Measurements from ENCODE around the gene BACE1-AS. TPM values are rescaled to one million over a fixed set of nuclear protein-coding genes. Genes with fewer than 3 reads are reported as not detected.
A peak's percentile ranks its signal among the peaks of the same experiment; 100 is the strongest.
"Not testable (repeated sequence)": the region's sequence is repeated elsewhere in the genome, so short reads cannot be mapped to it uniquely, and the experiment has no call there.

The BACE1-AS gene
- total RNA-seq, 4 donors from 2014 or later, result 0.88 to 39.7 (median 12.0) TPM

DNA sequence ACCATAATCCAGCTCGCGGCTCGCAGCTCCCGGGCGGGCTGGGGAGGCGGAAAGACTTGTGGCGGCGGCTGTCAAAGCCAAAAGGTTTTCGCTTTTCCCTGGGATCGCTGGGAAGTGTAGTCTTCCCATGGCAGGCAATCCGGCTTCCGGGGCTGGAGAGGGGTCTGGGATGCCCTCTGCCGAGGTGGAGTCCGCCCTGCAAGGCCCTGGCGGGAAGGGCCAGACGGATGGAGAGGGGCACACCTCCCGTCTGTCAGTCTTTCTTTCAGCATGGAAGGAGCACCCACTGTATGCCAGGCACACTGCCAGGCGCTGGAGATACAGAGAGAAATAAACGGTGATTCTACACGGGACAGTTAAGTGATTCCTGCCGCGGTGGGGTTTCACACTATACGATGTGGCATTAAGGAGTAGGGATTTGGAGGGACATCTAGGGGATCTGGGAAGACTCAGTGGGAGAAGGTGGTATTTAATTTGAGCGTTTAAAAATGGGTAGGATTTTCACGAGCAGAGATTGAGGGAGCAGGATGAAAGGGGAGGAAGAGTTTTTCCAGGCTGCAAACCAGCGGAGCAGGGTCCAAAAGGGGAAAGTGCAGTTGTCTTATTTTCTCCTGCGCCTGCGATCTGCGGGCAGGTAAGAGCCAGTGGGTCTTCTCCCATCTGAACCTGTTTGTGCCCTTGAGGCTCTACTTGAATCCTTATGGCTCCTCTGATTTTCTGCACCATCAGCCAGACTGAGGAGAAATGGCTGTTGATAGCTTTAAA is 25.2 kb downstream of the BACE1-AS start, which contains the start of gene BACE1:
BACE1 (minus strand) TSS at position 60 of the 765 bp plus-strand sequence. CDS start 461 bp downstream, outside the sequence.
- peak; percentile 84 to 85 for DNase-seq
- H3K4me1 ChIP-seq, result peaks cover 4 to 10% of the 10 kb centered on the region in 2 donors
- intact Hi-C loops (cut with DNase I; ENCODE audit: low total_unique reads), result loop anchor here (10.0 kb wide), 1 partner anchor 82 kb away; the partner anchor contains the start of genes PCSK7 and RNF214

DNA sequence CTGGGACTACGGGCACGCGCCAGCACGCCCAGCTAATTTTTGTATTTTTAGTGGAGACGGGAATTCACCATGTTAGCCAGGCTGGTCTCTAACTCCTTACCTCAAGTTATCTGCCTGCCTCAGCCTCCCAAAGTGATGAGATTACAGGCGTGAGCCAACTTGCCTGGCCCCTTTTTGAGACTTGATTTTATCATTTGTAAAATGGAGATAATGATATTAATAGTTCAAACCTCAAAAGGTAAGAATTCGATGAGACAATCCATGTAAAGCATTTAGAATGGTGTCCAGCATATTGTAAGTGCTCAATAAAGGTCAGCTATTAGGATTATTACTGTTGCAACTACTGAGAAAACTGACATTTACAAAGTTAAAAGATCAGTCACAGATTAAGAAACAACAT is 27.6 kb downstream of the BACE1-AS start:
- DNase-seq, result no peak
- intact Hi-C loops (cut with DNase I; ENCODE audit: low total_unique reads), result loop anchor here (10.0 kb wide), 1 partner anchor 84 kb away; the partner anchor contains the start of genes PCSK7 and RNF214
- no peaks in the 10 kb centered on the region for H3K27me3 ChIP-seq
- H3K4me1 ChIP-seq, result peaks cover 4 to 10% of the 10 kb centered on the region in 2 donors
- TF ChIP-seq, protein P1, sequence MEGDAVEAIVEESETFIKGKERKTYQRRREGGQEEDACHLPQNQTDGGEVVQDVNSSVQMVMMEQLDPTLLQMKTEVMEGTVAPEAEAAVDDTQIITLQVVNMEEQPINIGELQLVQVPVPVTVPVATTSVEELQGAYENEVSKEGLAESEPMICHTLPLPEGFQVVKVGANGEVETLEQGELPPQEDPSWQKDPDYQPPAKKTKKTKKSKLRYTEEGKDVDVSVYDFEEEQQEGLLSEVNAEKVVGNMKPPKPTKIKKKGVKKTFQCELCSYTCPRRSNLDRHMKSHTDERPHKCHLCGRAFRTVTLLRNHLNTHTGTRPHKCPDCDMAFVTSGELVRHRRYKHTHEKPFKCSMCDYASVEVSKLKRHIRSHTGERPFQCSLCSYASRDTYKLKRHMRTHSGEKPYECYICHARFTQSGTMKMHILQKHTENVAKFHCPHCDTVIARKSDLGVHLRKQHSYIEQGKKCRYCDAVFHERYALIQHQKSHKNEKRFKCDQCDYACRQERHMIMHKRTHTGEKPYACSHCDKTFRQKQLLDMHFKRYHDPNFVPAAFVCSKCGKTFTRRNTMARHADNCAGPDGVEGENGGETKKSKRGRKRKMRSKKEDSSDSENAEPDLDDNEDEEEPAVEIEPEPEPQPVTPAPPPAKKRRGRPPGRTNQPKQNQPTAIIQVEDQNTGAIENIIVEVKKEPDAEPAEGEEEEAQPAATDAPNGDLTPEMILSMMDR (IDR thresholded peaks at IDR 0.05), result no peak
- TF ChIP-seq POLR2A (IDR thresholded peaks at IDR 0.05), result no peak
- H3K9me3 ChIP-seq, result no peaks in the 10 kb centered on the region
- H3K4me3 ChIP-seq, result no peak overlapping the region
- H3K27ac ChIP-seq, result no peak overlapping the region
- no peaks in the 10 kb centered on the region for H3K36me3 ChIP-seq

More for the DNA sequence above, 25.2 kb downstream of the BACE1-AS start, which contains the start of gene BACE1:
- Histone ChIP-seq H3K27ac (peak within 1 kb of the TSS; percentile 48 to 68), H3K27me3 (no peaks in the 10 kb centered on the region), H3K9me3 (no peaks in the 10 kb centered on the region), H3K4me3 (peak within 1 kb of the TSS; percentile 55 to 70), H3K36me3 (no peaks in the 10 kb centered on the region)
- peak; percentile 18 to 52 for TF ChIP-seq POLR2A (IDR thresholded peaks at IDR 0.05)
- TF ChIP-seq, protein P1 (IDR thresholded peaks at IDR 0.05), result peak; percentile 56 to 73 (median 62)

DNA sequence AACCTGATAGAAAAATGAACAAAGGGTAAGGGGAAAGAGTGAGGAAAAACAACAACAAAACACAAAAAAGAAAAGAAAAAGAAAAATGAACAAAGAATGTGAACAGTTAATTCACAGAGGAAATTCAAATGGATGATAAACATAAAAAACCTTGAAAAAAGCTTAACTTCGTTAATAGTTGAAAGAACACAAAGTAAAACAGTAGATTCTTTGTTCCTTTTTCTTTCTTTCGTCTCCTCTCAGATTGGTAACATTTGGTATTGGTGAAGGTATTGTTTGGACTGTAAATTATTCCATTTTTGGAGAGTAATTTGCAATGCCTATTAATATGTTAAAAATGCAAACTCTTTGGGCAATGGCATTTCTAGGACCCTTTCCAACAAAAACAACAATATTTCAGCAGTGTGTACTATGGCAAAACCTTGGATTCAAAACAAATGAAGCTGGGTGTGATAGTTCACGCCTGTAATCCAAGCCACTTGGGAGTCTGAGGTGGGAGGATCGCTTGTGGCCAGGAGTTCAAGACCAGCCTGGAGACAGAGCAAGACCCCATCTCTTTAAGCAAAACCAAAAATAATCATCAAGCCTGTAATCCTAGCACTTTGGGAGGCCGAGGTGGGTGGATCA is 28.2 kb downstream of the BACE1-AS start:
- H3K4me1 ChIP-seq, result peaks cover 4 to 10% of the 10 kb centered on the region in 2 donors
- no peaks in the 10 kb centered on the region for H3K27me3 ChIP-seq
- TF ChIP-seq, protein P1 (IDR thresholded peaks at IDR 0.05), result no peak
- no peak for TF ChIP-seq POLR2A (IDR thresholded peaks at IDR 0.05)
- H3K27ac ChIP-seq, result no peak overlapping the region
- no peak for DNase-seq
- H3K4me3 ChIP-seq, result no peak overlapping the region
- no peaks in the 10 kb centered on the region for H3K9me3 ChIP-seq
- no peaks in the 10 kb centered on the region for H3K36me3 ChIP-seq
- intact Hi-C loops (cut with DNase I; ENCODE audit: low total_unique reads), result loop anchor here (10.0 kb wide), 1 partner anchor 85 kb away; the partner anchor contains the start of genes PCSK7 and RNF214

DNA sequence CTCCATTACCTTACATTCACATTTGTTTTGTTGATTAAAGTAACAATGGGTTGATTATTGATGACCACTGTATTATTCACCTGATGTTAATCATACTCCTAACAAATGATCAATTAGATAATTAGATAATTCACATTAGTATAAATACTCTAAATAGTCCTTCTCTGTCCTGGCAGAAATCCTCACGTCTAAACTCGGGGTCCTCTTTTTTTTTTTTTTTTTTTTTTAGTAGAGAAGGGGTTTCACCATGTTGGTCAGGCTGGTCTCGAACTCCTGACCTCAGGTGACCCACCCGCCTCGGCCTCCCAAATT is 36.1 kb downstream of the BACE1-AS start:
- peak overlapping the region; percentile 84 to 96 for H3K27ac ChIP-seq
- H3K4me1 ChIP-seq; H3K9me3 ChIP-seq; DNase-seq; H3K27me3 ChIP-seq; H3K36me3 ChIP-seq; intact Hi-C loops (cut with DNase I; ENCODE audit: low total_unique reads): not testable (repeated sequence)
- peak overlapping the region; percentile 59 to 79 for H3K4me3 ChIP-seq

DNA sequence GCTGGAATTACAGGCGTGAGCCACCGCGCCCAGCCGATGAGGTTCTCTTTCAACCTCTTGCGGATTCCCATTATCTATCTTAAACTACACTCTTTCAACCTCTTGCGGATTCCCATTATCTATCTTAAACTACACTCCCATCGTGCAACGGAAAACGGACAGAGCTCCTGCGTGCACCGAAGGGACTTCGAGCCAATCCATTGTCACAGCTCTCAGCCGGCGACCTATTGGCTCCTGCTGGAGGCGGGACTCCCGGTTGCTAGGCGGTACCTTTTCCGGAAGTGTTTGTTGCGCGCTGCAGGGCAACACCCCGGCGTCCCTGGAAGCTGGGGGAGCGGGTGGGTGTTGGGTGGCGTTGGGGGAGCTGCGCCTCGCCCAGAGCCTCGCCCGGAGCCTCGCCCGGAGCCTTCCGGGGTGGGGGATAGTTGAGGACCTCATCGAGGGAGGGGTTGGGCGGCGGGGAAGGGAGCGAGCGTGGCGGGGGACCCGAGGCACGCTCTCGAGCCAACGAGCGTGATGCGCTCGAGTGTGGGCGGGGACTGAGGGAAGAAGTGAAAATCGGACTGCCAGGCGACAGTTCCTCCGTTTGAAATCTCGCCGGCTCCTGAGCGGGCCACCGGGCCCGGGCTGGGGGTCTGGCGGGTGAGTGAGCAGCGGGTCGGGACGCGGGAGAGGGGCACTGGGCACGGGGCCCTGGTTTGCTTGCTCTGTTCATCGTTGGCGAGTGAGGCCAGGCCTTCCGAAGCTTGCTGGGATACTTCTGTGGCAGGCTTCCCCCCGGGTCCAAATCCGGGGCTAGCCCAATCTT is 36.6 kb downstream of the BACE1-AS start, which contains the start of gene CEP164:
CEP164 (plus strand) TSS at position 288 of the 808 bp plus-strand sequence. CDS start 10,733 bp downstream, outside the sequence.
- H3K27me3 ChIP-seq, result no peaks in the 10 kb centered on the region
- TF ChIP-seq, protein P1 (IDR thresholded peaks at IDR 0.05), result peak in 1 of 4 experiments; percentile 16
- TF ChIP-seq POLR2A (IDR thresholded peaks at IDR 0.05), result peak; percentile 53 to 61
- no peaks in the 10 kb centered on the region for H3K36me3 ChIP-seq
- intact Hi-C loops (cut with DNase I; ENCODE audit: low total_unique reads), result no loop called here
- no peaks in the 10 kb centered on the region for H3K4me1 ChIP-seq
- H3K4me3 ChIP-seq, result peak within 1 kb of the TSS; percentile 59 to 79
- peak; percentile 96 to 97 for DNase-seq
- no peaks in the 10 kb centered on the region for H3K9me3 ChIP-seq
- peak within 1 kb of the TSS; percentile 84 to 96 for H3K27ac ChIP-seq

Measured in uterus (tissue), 4 donors.